Activated CD8-positive, alpha-beta memory T cell treated with anti-CD3 and anti-CD28 coated beads, Interleukin-2, amount 50 U/mL, for 4 hours (primary cell): ENCODE measurements around the gene SLC7A7.
"Not testable (repeated sequence)": the region's sequence is repeated elsewhere in the genome, so short reads cannot be mapped to it uniquely, and the experiment has no call there.

Experiments
- DNase-seq: peaks from one replicate; pipeline ENCODE4 v3.0.0-alpha.2; 2020

SLC7A7 gene

GRCh38 chr14:22820731-22821130, 5.5 kb upstream of the SLC7A7 start:
- DNase-seq = no peak

DNA sequence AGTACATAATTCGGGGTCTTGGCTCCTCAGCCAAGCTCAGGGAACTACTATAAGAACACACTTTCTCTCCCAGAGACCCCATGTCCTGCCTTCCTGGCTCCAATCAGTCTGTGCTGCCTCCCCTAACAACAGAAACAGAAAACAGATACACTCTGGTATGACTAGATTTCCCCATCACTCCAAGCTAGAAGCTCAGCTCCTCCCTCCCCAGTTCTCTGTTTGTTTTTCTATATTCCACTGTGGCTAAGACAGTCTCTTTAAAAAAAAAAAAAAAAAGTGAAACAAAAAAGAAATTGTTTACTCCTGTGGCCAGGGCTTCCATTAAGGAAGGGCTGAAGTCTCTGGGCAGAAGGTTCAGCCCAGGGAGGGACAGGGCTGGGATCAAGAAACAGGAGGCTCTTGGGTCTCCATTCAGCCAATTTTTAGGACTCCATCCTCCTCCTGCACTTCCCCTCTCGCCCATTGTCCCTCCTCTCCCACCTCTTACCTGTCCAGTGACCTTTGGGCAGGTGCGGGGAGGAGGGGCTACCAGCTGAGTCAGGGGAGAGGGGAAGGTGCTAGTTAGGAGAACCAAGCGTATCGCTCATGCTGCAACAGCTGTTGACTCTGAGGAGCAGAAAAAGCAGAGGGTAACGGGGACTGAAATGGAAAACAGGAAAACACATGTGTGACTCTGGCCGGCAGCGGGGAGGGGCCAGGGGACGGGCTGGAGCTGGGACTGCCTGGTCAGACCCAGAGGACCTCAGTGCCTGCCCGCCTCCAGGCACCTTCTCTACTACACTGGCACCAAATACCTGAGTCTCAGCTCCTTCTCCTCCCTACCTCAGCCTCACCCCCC, 4.1 kb upstream of the SLC7A7 start:
- no peak for DNase-seq

DNA sequence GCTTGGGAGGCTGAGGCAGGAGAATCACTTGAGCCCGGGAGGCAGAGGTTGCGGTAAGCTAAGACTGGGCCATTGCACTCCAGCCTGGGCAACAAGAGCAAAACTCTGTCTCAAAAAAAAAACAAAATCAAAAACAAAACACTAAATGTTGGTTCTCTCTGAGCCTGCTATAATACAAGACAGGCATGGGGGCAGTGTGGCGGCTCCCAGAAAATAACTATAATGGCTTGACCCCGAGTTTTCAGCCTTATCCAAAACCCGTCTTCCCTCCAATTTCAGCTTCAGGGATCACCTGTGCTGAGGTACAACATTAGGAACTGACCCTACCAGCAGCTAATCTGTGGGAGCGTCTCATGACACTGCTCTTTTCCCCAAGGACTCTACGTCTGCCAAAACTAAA, 862 bp downstream of the SLC7A7 start:
- DNase-seq = no peak

GRCh38 chr14:22813145-22813544, 2.1 kb downstream of the SLC7A7 start:
- no peak for DNase-seq

DNA sequence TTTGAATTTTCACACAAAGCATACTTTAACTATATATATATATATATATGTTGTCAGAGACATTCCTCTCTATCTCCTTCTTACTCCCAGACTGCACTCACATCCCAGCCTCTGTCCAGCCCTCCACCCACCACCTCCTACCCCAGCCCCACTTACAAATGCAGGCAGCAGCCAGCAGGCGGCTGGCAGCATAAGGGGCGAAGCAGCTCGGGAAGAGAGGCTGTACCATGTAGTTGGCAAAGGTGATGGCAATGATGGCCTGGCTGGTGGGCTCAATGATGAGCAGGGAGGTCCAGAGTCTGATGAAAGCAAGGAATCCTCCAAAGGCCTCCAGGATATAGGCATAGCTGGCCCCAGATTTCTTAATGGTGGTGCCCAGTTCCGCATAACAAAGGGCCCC, 2.5 kb downstream of the SLC7A7 start:
- DNase-seq = no peak

GRCh38 chr14:22811722-22812121, 3.5 kb downstream of the SLC7A7 start:
- no peak for DNase-seq

DNA sequence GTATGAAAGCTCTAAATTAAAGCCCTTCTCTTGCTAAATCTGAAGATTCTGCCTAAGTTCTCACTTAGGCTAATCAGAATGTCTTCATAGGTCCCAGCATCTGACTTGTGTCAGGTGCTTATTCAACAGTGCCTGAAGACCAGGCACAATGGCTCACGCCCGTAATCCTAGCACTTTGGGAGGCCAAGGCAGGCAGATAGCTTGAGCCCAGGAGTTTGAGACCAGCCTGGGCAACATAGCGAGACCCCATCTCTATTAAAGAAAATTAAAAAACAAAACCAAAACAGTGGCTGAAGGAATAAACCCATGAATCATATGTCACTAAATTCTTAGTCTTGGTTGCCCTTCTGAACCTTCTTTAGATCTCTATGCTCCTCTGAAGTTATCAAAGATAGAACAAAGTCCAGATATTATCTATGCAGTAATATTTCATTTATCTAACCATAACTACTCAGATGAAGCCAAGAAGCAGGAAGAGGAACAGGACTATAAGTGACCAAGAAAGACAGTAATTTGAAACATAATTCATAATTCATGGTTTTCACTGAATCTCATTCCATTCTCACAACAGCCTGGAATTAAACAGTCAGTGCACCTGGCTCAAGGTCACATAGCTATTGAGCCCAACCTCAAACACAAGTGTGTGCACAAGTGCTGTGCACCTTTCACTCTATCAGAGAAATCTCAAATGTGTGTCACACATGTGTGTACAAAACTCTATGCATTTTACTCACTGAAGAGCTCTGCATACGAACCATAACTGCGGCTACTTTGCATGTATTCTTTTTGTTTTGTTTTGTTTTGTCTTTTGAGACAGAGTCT, 6.6 kb downstream of the SLC7A7 start:
- DNase-seq = no peak

GRCh38 chr14:22807432-22808087, 7.7 kb downstream of the SLC7A7 start:
- DNase-seq = no peak

DNA sequence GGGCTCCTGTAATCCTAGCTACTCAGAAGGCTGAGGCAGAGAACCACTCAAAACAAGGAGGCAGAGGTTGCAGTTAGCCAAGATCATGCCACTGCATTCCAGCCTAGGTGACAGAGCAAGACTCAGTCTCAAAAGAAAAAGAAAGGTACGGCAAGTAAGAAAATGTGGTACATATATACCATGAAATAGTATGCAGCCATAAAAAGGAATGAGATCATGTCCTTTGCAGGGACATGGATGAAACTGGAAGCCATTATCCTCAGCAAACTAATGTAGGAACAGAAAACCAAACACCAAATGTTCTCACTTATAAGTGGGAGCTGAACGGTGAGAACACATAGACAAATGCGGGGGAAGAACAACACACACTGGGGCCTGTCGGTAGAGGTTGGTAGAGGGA, 10.0 kb downstream of the SLC7A7 start:
- not testable (repeated sequence) for DNase-seq

DNA sequence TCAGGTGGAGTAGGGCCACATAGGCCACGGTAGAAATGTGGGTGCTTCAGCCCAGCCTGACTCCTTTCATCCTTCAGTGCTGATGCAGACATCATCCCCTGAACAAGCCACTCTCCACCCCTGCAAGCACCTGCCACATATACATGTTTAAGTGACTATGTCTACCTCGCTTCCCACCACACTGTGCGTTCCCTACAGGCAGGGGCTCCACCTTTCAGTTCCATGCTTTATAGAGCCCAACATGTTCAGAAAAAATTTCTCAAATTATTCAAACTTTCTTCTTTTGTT, 11.6 kb downstream of the SLC7A7 start:
- no peak for DNase-seq

GRCh38 chr14:22802860-22803686, 12.2 kb downstream of the SLC7A7 start:
- DNase-seq = no peak

GRCh38 chr14:22801716-22802115, 13.5 kb downstream of the SLC7A7 start:
- no peak for DNase-seq

DNA sequence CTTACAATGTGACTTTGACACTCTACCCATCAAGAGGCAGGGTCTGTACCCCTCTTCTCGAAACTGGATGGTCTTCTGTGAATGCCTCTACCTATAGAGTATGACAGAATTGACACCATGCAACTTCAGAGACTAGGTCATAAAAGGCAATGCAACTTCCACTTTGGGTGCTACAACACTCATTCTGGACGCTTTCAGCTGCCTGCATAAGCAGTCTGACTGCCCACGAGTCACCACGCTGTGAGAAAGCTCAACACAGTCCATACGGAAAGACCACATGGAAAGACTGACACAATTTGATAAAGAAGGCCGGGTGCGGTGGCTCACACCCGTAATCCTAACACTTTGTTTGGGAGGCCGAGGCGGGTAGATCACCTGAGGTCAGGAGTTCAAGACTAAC, 14.9 kb downstream of the SLC7A7 start:
- DNase-seq = no peak

DNA sequence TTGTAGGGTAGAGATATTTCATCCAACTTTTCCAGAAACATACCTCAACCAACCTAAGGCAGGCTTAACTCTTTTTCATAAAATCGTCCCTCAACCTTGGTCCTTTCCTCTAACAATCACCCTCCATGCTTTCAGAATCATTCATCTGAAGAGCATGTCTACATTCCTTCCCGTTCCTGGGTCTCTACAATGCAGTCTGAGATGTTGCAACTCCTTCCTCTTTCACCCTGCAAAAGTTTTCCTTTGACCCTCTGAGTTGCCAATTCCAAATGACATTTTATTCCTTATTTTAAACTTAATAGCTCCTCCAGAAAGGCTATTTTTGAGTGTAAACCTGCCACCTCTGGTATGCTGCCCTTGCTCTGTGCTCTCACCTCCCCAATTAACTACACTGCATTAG, 16.7 kb downstream of the SLC7A7 start:
- no peak for DNase-seq

DNA sequence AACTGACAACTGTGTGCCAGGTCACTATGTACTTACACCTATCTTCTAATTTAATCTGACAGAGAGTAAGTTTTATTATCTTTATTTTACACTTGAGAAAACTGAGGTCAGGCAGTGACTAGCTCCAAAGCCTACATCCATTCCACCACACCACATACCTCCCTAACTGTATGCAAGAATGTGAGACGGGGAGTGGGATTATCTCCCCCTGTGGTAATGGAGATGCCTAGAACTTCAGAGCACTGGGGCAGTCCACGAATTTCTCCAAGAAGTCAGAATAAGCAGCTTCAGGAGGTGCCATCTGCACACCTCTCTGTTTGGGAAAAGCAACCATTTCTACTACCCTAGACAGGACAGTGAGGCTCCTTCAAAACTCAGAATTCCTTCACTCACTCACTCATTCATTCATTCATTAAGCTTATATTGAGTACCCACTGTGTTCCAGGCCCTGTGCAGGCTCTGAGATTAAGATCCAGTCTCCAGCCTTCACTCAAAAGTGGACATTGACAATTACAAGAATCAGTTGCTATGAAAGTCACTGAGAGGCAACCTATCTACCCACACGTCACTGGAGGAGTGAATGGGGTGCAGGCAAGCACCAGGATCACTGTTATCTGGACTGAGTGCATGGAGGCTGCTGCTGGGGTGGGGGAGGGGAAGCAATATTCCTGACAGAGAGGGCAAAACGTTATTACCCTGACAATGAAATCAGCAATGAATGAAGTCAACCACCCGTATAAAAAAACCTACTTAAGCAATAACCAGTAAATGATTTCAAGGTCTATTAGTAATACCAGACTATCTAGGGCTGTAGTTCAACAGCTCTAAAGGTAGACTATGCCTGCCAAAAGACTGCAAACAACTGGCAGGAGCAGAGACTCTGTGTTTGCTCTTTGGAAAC, 18.0 kb downstream of the SLC7A7 start:
- no peak for DNase-seq

GRCh38 chr14:22796087-22796707, 19.0 kb downstream of the SLC7A7 start:
- DNase-seq = no peak

GRCh38 chr14:22794551-22794951, 20.7 kb downstream of the SLC7A7 start:
- DNase-seq = no peak

DNA sequence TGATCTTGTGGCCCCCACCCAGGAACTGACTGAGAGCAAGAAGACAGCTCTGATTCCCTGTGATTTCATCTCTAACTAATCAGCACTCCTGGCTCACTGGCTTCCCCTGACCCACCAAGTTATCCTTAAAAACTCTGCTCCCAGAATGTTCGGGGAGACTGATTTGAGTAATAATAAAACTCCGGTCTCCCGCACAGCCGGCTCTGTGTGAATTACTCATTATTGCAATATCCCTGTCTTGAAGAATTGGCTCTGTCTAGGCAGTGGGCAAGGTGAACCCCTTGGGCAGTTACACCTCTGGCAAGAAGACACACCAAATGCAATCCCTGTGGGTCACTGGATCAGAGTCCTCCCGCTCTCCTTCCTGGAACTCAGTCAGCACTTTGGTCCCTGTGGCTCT, 21.3 kb downstream of the SLC7A7 start:
- DNase-seq = no peak

DNA sequence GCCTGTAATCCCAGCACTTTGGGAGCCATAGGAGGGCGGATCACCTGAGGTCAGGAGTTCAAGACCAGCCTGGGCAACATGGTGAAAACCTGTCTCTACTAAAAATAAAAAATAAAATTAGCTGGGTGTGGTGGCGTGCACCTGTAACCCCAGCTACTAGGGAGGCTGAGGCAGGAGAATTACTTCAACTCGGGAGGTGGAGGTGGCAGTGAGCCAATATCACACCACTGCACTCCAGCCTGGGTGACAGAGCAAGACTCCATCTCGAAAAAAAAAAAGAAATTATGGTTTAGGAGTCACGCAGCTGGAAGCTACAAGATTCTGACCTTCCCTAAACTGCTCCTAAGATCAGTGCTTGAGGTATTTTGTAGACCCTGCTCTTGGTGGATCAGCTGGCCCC, 21.7 kb downstream of the SLC7A7 start:
- not testable (repeated sequence) for DNase-seq

DNA sequence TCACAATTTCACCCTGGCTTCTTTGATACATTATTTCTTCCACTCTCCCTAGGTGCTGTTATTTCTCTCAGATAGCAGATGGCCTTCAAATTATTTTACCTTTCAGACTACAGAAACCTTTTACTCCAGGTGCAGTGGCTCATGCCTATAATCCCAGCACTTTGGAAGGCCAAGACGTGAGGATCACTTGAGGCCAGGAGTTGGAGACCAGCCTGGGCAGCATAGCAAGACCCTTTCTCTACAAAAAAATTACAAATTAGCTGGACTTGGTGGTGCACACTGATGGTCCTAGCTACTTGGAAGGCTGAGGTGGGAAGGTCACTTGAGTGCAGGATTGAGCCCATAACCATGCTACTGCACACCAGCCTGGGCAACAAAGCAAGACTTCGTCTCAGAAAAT, 23.1 kb downstream of the SLC7A7 start:
- no peak for DNase-seq

GRCh38 chr14:22791301-22791700, 23.9 kb downstream of the SLC7A7 start:
- no peak for DNase-seq
